ENCODE data around the gene CCL23. TPM values are rescaled to one million over a fixed set of nuclear protein-coding genes. Genes with fewer than 3 reads are reported as not detected.

CCL23 gene
- total RNA-seq, 2 donors from 2014 or later = not detected

- H3K9me3 ChIP-seq = no peaks in the 10 kb centered on the region
- no peaks in the 10 kb centered on the region for H3K4me1 ChIP-seq
- TF ChIP-seq CTCF (IDR thresholded peaks at IDR 0.05) = no peak
- no peak for DNase-seq (ENCODE audit: low spot score)
- no peaks in the 10 kb centered on the region for H3K27me3 ChIP-seq
- no peak overlapping the region for H3K27ac ChIP-seq
- H3K4me3 ChIP-seq = no peak overlapping the region
- H3K36me3 ChIP-seq = no peaks in the 10 kb centered on the region
Measured at GRCh38 chr17:35981908-35982330, 35.9 kb downstream of the CCL23 start.

- DNase-seq (ENCODE audit: low spot score) = no peak
- H3K36me3 ChIP-seq = no peaks in the 10 kb centered on the region
- no peaks in the 10 kb centered on the region for H3K27me3 ChIP-seq
- H3K27ac ChIP-seq = no peak within 1 kb of the TSS
- no peak for TF ChIP-seq CTCF (IDR thresholded peaks at IDR 0.05)
- no peak within 1 kb of the TSS for H3K4me3 ChIP-seq
- no peaks in the 10 kb centered on the region for H3K4me1 ChIP-seq
- H3K9me3 ChIP-seq = no peaks in the 10 kb centered on the region
Measured at GRCh38 chr17:35981246-35981645, 36.5 kb downstream of the CCL23 start, which contains the start of gene CCL16. Gene CCL16, minus strand, starts transcription at chr17:35981497. Its CDS starts 77 bp downstream, at chr17:35981420.

GRCh38 chr17:35978346-35978745, 39.4 kb downstream of the CCL23 start:
- H3K9me3 ChIP-seq = no peaks in the 10 kb centered on the region
- DNase-seq (ENCODE audit: low spot score) = no peak
- H3K36me3 ChIP-seq = no peaks in the 10 kb centered on the region
- peaks cover 0 to 7% of the 10 kb centered on the region in 2 donors for H3K4me1 ChIP-seq
- H3K27me3 ChIP-seq = no peaks in the 10 kb centered on the region
- no peak overlapping the region for H3K4me3 ChIP-seq
- H3K27ac ChIP-seq = no peak overlapping the region
- TF ChIP-seq CTCF (IDR thresholded peaks at IDR 0.05) = no peak

GRCh38 chr17:35977509-35977908, 40.3 kb downstream of the CCL23 start:
- H3K27ac ChIP-seq = no peak overlapping the region
- no peaks in the 10 kb centered on the region for H3K9me3 ChIP-seq
- no peaks in the 10 kb centered on the region for H3K27me3 ChIP-seq
- no peak overlapping the region for H3K4me3 ChIP-seq
- H3K36me3 ChIP-seq = no peaks in the 10 kb centered on the region
- TF ChIP-seq CTCF (IDR thresholded peaks at IDR 0.05) = no peak
- no peak for DNase-seq (ENCODE audit: low spot score)
- H3K4me1 ChIP-seq = peaks cover 0 to 8% of the 10 kb centered on the region in 2 donors

- peak overlapping the region in 1 of 2 donors; percentile 31 for H3K27ac ChIP-seq
- peak; percentile 67 for DNase-seq (ENCODE audit: low spot score)
- no peaks in the 10 kb centered on the region for H3K36me3 ChIP-seq
- no peak for TF ChIP-seq CTCF (IDR thresholded peaks at IDR 0.05)
- H3K27me3 ChIP-seq = no peaks in the 10 kb centered on the region
- no peak overlapping the region for H3K4me3 ChIP-seq
- H3K9me3 ChIP-seq = no peaks in the 10 kb centered on the region
- peaks cover 0 to 8% of the 10 kb centered on the region in 2 donors for H3K4me1 ChIP-seq
Measured at GRCh38 chr17:35973333-35974260, 44.2 kb downstream of the CCL23 start.

Measured in right atrium auricular region (tissue), 2 donors.